ENCODE data around the gene ADAMTS18.

Gene ADAMTS18

DNA sequence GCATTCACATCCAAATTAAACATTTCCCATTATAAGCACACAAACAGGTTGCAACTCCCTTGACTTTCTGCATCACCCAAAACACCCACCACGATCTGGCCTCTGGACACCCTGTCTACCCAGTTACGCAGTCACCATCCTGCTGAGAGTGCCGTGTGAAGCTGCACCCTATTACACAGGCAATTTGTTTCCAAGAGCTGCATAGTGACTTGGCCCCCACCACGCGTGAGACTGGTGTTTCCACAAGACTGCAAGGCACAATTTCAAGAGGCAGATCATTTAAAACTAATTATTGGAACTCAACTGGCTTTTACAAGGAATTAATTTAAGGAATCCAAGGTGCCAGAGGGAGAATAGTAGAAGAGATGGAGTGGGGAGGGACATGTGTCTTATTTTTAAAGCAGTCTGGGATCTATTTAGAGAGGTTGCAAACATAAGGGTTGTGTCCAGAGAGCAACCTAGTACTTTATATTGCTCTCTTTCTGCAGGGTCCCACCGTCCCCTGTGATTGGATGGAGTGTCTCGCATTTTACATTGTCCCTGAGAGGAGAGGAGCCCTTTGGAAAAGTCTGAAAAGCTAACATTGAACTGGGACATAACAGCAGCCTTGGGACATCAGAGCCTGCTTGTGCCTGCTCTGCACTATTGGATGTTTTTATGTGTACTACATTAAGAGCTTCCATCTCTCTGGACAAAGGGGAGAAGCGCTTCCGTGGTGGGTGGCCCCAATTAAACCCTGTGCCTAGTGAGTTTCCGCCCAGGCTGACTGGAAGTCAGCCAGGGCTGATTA lies 8.7 kb upstream of the ADAMTS18 start:
- Histone ChIP-seq H2AFZ (ENCODE audit: low read length) (no peak overlapping the region), H3K4me3 (ENCODE audit: low read length, poor library complexity, severe bottlenecking) (no peak overlapping the region), H3K27me3 (ENCODE audit: insufficient read depth, low read length, poor library complexity, severe bottlenecking) (no peaks in the 10 kb centered on the region), H3K9me3 (ENCODE audit: insufficient read depth, low read depth, low read length) (no peaks in the 10 kb centered on the region), H3K4me2 (ENCODE audit: low read depth, low read length, poor library complexity, severe bottlenecking) (no peak overlapping the region), H4K20me1 (ENCODE audit: insufficient read depth, low read length, poor library complexity, severe bottlenecking) (no peaks in the 10 kb centered on the region), H3K9me2 (replicated peaks; ENCODE audit: low read depth, low read length) (no peaks in the 10 kb centered on the region), H3K79me2 (ENCODE audit: insufficient read depth, low read length) (no peaks in the 10 kb centered on the region), H3K9ac (ENCODE audit: low read depth, low read length, poor library complexity, severe bottlenecking) (no peak overlapping the region), H3F3A (ENCODE audit: low read depth) (no peaks in the 10 kb centered on the region), H3K4me1 (ENCODE audit: insufficient read depth, low read length, poor library complexity, severe bottlenecking) (no peaks in the 10 kb centered on the region), H3K36me3 (ENCODE audit: insufficient read depth, low read length) (no peaks in the 10 kb centered on the region)
- TF ChIP-seq EZH2phosphoT487 (IDR thresholded peaks at IDR 0.05; ENCODE audit: borderline replicate concordance) = no peak
- TF ChIP-seq CTCF (conservative IDR thresholded peaks at IDR 0.05; ENCODE audit: low read length) = no peak

GRCh38 chr16:77442078-77442477 lies 7.2 kb upstream of the ADAMTS18 start:
- Histone ChIP-seq H3K27me3 (ENCODE audit: insufficient read depth, low read length, poor library complexity, severe bottlenecking) (no peaks in the 10 kb centered on the region), H3K4me1 (ENCODE audit: insufficient read depth, low read length, poor library complexity, severe bottlenecking) (no peaks in the 10 kb centered on the region), H3K9me2 (replicated peaks; ENCODE audit: low read depth, low read length) (no peaks in the 10 kb centered on the region), H2AFZ (ENCODE audit: low read length) (no peak overlapping the region), H4K20me1 (ENCODE audit: insufficient read depth, low read length, poor library complexity, severe bottlenecking) (no peaks in the 10 kb centered on the region), H3K4me2 (ENCODE audit: low read depth, low read length, poor library complexity, severe bottlenecking) (no peak overlapping the region), H3K9ac (ENCODE audit: low read depth, low read length, poor library complexity, severe bottlenecking) (no peak overlapping the region), H3K79me2 (ENCODE audit: insufficient read depth, low read length) (no peaks in the 10 kb centered on the region), H3K4me3 (ENCODE audit: low read length, poor library complexity, severe bottlenecking) (no peak overlapping the region), H3F3A (ENCODE audit: low read depth) (no peaks in the 10 kb centered on the region), H3K36me3 (ENCODE audit: insufficient read depth, low read length) (no peaks in the 10 kb centered on the region), H3K9me3 (ENCODE audit: insufficient read depth, low read depth, low read length) (no peaks in the 10 kb centered on the region)
- no peak for TF ChIP-seq CTCF (conservative IDR thresholded peaks at IDR 0.05; ENCODE audit: low read length)
- TF ChIP-seq EZH2phosphoT487 (IDR thresholded peaks at IDR 0.05; ENCODE audit: borderline replicate concordance) = no peak

- Histone ChIP-seq H3K9ac (ENCODE audit: low read depth, low read length, poor library complexity, severe bottlenecking) (no peak overlapping the region), H4K20me1 (ENCODE audit: insufficient read depth, low read length, poor library complexity, severe bottlenecking) (no peaks in the 10 kb centered on the region), H3K9me3 (ENCODE audit: insufficient read depth, low read depth, low read length) (no peaks in the 10 kb centered on the region), H3K36me3 (ENCODE audit: insufficient read depth, low read length) (no peaks in the 10 kb centered on the region), H2AFZ (ENCODE audit: low read length) (no peak overlapping the region), H3K79me2 (ENCODE audit: insufficient read depth, low read length) (no peaks in the 10 kb centered on the region), H3K4me1 (ENCODE audit: insufficient read depth, low read length, poor library complexity, severe bottlenecking) (no peaks in the 10 kb centered on the region), H3F3A (ENCODE audit: low read depth) (no peaks in the 10 kb centered on the region), H3K4me3 (ENCODE audit: low read length, poor library complexity, severe bottlenecking) (no peak overlapping the region), H3K27me3 (ENCODE audit: insufficient read depth, low read length, poor library complexity, severe bottlenecking) (no peaks in the 10 kb centered on the region), H3K9me2 (replicated peaks; ENCODE audit: low read depth, low read length) (no peaks in the 10 kb centered on the region), H3K4me2 (ENCODE audit: low read depth, low read length, poor library complexity, severe bottlenecking) (no peak overlapping the region)
- TF ChIP-seq EZH2phosphoT487 (IDR thresholded peaks at IDR 0.05; ENCODE audit: borderline replicate concordance) (no peak), CTCF (conservative IDR thresholded peaks at IDR 0.05; ENCODE audit: low read length) (no peak)
Measured at GRCh38 chr16:77439106-77439505, 4.3 kb upstream of the ADAMTS18 start.
